ENCODE measurements around the gene CCDC7. TPM values are rescaled to one million over a fixed set of nuclear protein-coding genes. Genes with fewer than 3 reads are reported as not detected.
A peak's percentile ranks its signal among the peaks of the same experiment; 100 is the strongest.

Gene CCDC7
- total and polyA plus RNA-seq, 2 experiments from 2014 or later, result 2.0 to 10.0 TPM

- Histone ChIP-seq H2AFZ (no peak overlapping the region), H3K4me2 (no peak overlapping the region), H3K79me2 (no peaks in the 10 kb centered on the region), H4K20me1 (ENCODE audit: insufficient read depth, poor library complexity, severe bottlenecking) (no peaks in the 10 kb centered on the region), H3K4me1 (ENCODE audit: insufficient read depth) (no peaks in the 10 kb centered on the region), H3K27ac (no peak overlapping the region), H3K9me3 (ENCODE audit: low read depth) (no peaks in the 10 kb centered on the region), H3K27me3 (no peaks in the 10 kb centered on the region), H3K9me2 (replicated peaks; ENCODE audit: insufficient read depth) (no peaks in the 10 kb centered on the region), H3K36me3 (replicated peaks; ENCODE audit: insufficient read depth, low read depth) (no peaks in the 10 kb centered on the region), H3K4me3 (no peak overlapping the region)
- DNase-seq (ENCODE audit: low spot score), result no peak
- TF ChIP-seq EZH2 (IDR thresholded peaks at IDR 0.05; ENCODE audit: borderline replicate concordance) (no peak), EZH2phosphoT487 (IDR thresholded peaks at IDR 0.05; ENCODE audit: low read depth, severe bottlenecking, unreplicated experiment) (no peak), CTCF (IDR thresholded peaks at IDR 0.05; ENCODE audit: poor library complexity) (no peak)
Measured at GRCh38 chr10:32878646-32879045, 432.7 kb downstream of the CCDC7 start.

- TF ChIP-seq CTCF (IDR thresholded peaks at IDR 0.05; ENCODE audit: poor library complexity), result no peak
- no peak for TF ChIP-seq EZH2phosphoT487 (IDR thresholded peaks at IDR 0.05; ENCODE audit: low read depth, severe bottlenecking, unreplicated experiment)
- TF ChIP-seq EZH2 (IDR thresholded peaks at IDR 0.05; ENCODE audit: borderline replicate concordance), result no peak
- no peaks in the 10 kb centered on the region for H3K9me2 ChIP-seq (replicated peaks; ENCODE audit: insufficient read depth)
- H3K79me2 ChIP-seq, result no peaks in the 10 kb centered on the region
- DNase-seq (ENCODE audit: low spot score), result peak; percentile 15
- no peak overlapping the region for H3K4me2 ChIP-seq
- H4K20me1 ChIP-seq (ENCODE audit: insufficient read depth, poor library complexity, severe bottlenecking), result no peaks in the 10 kb centered on the region
- no peaks in the 10 kb centered on the region for H3K4me1 ChIP-seq (ENCODE audit: insufficient read depth)
- no peaks in the 10 kb centered on the region for H3K27me3 ChIP-seq
- H3K36me3 ChIP-seq (replicated peaks; ENCODE audit: insufficient read depth, low read depth), result no peaks in the 10 kb centered on the region
- no peak overlapping the region for H3K4me3 ChIP-seq
- H3K9me3 ChIP-seq (ENCODE audit: low read depth), result no peaks in the 10 kb centered on the region
- WGBS (ENCODE audit: low lambda C conversion rate, missing lambda C conversion rate), result 75% methylated on average over 6 of the region's 6 CpGs
- peak overlapping the region; percentile 17 for H3K27ac ChIP-seq
- H2AFZ ChIP-seq, result no peak overlapping the region
Measured at GRCh38 chr10:32882076-32882475, 436.1 kb downstream of the CCDC7 start.

GRCh38 chr10:32887481-32887880, 441.5 kb downstream of the CCDC7 start:
- no peaks in the 10 kb centered on the region for H3K9me3 ChIP-seq (ENCODE audit: low read depth)
- no peak for DNase-seq (ENCODE audit: low spot score)
- 90% methylated on average over 7 of the region's 7 CpGs for WGBS (ENCODE audit: low lambda C conversion rate, missing lambda C conversion rate)
- H2AFZ ChIP-seq, result no peak overlapping the region
- no peaks in the 10 kb centered on the region for H3K79me2 ChIP-seq
- no peaks in the 10 kb centered on the region for H3K9me2 ChIP-seq (replicated peaks; ENCODE audit: insufficient read depth)
- no peak overlapping the region for H3K4me2 ChIP-seq
- TF ChIP-seq EZH2 (IDR thresholded peaks at IDR 0.05; ENCODE audit: borderline replicate concordance) (no peak), EZH2phosphoT487 (IDR thresholded peaks at IDR 0.05; ENCODE audit: low read depth, severe bottlenecking, unreplicated experiment) (no peak), CTCF (IDR thresholded peaks at IDR 0.05; ENCODE audit: poor library complexity) (no peak)
- H3K36me3 ChIP-seq (replicated peaks; ENCODE audit: insufficient read depth, low read depth), result no peaks in the 10 kb centered on the region
- no peak overlapping the region for H3K27ac ChIP-seq
- H3K4me3 ChIP-seq, result no peak overlapping the region
- H3K4me1 ChIP-seq (ENCODE audit: insufficient read depth), result no peaks in the 10 kb centered on the region
- H4K20me1 ChIP-seq (ENCODE audit: insufficient read depth, poor library complexity, severe bottlenecking), result no peaks in the 10 kb centered on the region
- H3K27me3 ChIP-seq, result no peaks in the 10 kb centered on the region
